OCI-M2 (cell line): Measurements from ENCODE around the gene MACC1.
"Not testable (repeated sequence)": the region's sequence is repeated elsewhere in the genome, so short reads cannot be mapped to it uniquely, and the experiment has no call there.

ENCODE experiments used
- DNase-seq: peaks from one replicate; lab custom pipeline; 2025; ENCODE audit not compliant: unreplicated experiment; lab: John Stamatoyannopoulos, UW

Gene MACC1

GRCh38 chr7:20132585-20132984 is 84.6 kb downstream of the MACC1 start:
- no peak for DNase-seq

GRCh38 chr7:20131776-20132175 is 85.4 kb downstream of the MACC1 start:
- DNase-seq = no peak

DNA sequence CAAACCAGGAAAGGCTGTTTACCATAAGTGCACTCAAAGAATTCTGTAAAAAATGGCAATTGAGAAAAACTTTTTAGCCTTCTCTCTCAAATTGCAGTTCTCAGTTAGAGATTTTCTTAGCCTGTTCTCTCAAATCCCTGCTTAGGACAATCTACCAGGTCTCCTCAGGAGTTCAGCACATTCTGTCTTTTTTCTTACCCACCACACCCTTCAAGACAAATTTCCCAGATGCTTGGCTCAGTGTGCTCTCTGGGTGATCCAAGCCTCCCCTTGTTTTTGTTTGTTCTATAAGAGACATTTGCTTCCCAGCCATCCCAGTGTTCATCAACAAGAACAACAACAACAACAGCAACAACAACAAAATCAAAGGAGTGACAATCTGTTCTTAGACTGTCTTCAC is 87.3 kb downstream of the MACC1 start:
- DNase-seq = no peak

DNA sequence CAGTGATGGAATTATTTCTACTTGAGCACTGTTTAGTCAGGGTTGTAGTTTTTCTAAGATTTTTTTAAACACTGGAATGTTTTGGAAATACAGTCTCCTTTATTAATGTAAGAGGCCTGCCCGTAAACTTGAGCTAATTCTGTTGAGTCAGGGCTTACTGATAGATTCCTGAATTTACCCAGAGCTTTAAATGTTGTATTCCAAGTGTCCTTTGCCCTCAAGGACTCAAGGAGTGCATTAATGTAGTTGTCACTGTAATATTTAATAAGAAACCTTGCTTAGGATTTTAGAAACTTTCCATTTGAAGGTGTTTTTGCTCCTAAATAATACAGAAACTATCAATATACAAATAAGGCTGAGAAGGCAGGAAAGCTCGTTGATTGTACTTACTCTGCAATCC is 89.2 kb downstream of the MACC1 start:
- no peak for DNase-seq

DNA sequence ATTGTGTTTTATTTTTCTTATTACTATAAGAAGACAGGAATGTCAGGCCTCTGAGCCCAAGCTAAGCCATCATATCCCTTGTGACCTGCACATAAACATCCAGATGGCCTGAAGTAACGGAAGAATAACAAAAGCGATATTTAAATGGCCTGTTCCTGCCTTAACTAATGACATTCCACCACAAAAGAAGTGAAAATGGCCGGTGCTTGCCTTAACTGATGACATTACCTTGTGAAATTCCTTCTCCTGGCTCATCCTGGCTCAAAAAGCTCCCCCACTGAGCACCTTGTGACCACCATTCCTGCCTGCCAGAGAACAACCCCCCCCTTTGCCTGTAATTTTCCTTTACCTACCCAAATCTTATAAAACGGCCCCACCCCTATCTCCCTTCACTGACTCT is 91.1 kb downstream of the MACC1 start:
- not testable (repeated sequence) for DNase-seq

DNA sequence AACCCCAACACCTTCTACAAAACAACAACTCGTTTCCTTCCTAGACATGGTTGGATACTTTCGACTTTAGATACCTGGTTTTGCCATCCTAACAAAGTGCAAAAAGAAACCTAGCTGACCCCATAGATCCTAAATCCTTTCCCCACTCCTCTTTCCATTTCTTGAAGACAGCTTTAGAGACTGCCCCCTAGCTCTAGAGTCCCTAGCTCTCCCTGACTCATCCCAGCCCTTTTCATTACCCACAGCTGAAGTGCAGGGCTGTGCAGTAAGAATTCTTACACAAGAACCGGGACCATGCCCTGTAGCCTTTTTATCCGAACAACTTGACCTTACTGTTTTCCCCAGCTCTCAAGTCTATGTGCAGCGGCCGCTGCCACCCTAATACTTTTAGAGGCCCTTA is 93.1 kb downstream of the MACC1 start:
- not testable (repeated sequence) for DNase-seq

DNA sequence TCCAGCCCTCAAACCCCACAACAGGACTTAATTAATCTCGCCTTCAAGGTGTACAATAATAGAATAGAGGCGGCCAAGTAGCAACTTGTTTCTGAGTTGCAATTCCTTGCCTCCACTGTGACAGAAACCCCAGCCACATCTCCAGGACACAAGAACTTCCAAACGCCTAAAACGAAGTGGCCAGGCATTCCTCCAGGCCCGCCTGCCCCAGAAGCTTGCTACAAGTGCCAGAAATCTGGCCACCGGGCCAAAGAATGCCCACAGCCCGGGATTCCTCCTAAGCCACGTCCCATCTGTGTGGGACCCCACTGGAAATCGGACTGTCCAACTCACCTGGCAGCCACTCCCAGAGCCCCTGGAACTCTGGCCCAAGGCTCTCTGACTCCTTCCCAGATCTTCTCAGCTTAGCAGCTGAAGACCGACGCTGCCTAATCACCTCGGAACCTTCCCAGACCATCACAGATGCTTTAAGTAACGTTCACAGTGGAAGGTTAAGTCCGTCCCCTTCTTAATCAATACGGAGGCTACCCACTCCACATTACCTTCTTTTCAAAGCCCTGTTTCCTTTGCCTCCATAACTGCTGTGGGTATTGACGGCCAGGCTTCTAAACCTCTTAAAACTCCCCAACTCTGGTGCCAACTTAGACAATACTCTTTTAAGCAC is 94.4 kb downstream of the MACC1 start:
- not testable (repeated sequence) for DNase-seq

DNA sequence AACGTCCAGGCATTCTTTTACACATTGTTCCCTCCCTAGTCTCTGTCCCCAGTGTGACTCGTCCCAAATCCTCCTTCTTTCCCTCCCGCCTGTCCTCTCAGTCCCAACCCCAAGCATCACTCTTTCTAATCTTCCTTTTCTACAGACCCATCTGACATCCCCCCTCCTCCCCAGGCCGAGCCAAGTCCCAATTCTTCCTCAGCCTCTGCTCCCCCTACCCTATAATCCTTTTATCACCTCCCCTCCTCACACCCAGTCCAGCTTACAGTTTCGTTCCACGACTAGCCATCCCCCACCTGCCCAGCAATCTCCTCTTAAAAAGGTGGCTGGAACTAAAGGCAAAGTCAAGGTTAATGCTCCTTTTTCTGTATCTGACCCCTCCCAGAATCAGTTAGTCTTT is 95.1 kb downstream of the MACC1 start:
- DNase-seq = no peak

- DNase-seq = no peak
Observed at GRCh38 chr7:20121404-20121803, 95.8 kb downstream of the MACC1 start.

GRCh38 chr7:20120611-20121168 is 96.5 kb downstream of the MACC1 start:
- not testable (repeated sequence) for DNase-seq

DNA sequence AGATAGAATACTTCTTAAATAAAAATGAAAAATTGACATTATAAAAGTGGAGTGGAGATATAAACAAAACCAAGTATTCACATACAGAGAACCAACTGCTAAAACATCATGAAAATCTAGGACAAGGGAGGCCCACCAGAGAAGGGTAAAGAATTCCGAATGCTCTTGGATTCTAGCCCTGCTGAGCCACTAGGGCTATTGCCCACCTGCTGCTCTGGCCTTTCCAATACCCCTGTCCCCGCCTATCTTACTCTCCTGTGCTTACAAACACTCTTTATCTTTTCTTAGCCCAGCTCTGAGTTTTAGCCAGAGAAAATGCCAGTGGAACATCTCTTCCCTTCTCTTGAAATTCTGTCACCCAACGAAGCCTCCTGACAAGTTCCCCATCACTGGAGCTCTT is 100.3 kb downstream of the MACC1 start:
- no peak for DNase-seq

DNA sequence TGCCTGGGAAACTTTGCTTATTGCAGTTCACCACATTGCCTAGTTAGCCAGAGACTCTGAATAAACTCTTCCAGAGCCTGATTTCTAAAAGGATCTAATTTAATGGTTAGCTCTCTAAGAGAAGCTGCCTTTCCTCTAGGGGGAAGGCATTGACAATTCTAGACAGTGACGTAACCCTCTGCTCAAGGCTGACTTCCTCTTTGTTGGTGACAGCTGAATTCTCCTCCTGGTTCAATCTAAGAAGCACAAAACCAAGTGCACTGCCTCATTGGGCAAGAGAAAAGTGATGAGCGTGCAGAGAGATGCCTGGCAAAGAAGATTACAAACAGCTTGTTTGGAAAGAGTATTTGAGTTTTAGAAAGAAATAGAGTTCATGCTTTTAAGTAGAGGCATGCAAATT is 102.7 kb downstream of the MACC1 start:
- DNase-seq = no peak

DNA sequence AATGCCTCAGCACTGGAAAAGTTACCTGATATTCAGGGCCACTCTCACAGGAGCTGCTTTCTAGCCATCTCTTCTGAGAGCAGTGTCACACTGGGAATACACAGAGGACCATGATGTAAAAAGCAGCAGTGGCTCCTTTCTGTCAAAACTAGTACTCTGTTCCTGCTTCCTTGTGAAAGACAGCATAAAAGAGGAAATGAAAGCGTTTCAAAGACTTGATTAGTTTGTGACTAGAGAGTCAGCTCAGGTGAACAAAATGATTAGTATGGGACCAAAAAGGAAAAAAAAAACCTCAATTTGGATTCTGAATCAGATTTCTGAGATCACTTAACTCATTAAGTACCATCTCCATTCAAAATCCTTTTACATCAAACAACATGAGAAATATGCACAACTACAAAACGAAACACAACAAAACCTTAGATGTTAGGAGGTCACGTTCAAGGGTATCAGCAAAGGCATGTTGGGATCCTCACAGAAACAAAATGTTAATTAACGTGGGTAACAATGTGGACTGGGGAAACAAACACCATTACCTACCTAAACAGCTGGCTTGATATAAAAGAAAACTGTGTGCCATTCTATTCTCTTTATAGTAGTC is 103.7 kb downstream of the MACC1 start:
- no peak for DNase-seq

DNA sequence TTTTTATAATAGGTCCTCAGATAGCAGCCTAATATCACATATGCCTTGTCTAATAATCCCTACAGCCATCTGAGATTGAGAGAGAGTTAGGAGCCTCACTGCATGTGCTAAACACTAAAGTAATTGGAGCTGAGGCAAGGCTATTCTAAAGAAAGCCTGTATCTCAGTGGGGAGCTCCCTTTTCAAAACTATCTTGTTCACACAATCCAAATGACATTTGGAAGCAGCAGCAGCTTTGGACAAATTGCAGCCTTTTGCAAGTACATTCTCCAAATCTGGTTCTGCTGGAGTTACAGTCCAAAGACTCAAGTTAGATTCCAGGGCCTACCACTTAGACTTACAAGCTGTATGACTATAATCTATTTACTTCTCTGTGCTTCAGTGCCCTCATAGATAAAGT is 104.5 kb downstream of the MACC1 start:
- no peak for DNase-seq

DNA sequence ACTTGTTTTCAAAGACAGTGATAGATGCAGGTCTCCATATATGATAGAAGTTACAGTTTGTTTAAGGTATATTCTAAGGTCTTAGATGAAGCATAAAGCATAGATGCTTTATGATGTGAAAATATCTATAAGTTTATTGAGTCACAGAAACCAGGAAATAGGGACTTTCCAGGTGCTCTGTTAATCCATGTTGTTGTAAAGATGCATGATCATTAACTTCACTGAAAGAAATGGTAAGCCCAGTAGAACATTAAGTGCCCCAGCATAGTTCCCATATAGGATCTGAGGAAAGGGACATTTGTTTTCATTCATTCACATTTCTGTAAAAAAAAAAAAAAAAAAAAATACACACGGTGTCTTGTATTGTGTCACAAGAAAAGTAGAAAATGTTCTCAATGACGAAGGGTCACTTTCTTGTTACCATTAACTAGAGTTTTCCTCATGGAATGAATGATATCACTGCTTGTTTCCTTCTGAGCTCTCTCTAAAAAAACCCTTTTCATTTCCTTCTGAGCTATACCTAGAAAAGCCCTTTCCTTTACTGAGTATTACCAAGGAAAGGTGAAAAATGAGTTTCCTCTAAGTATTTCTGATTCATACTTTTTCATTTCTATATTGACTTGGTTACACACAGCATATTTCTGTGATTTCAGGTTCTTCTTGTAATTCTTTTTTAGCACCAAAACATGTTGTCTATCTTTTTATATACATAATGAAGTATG is 105.2 kb downstream of the MACC1 start:
- no peak for DNase-seq

DNA sequence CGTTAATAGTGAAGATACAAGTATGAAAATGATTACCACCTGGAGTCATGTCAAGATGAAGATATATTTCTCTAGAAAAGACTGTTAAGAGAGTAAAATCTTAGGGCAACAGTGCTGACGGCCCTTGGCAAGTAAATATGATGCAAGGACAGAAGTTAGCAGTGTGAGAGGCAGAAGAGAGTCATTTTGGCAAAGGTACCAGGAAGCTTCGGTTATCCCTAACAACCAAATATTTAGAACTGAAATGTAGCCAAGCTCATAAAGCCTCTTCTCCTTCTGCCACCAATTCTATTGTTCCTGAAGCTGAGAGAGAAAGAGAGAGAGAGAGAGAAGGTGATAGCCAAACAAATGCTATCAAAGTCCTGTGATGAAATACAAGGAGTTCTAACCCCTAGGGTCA is 109.6 kb downstream of the MACC1 start:
- DNase-seq = no peak

GRCh38 chr7:20104696-20105095 is 112.5 kb downstream of the MACC1 start:
- no peak for DNase-seq

DNA sequence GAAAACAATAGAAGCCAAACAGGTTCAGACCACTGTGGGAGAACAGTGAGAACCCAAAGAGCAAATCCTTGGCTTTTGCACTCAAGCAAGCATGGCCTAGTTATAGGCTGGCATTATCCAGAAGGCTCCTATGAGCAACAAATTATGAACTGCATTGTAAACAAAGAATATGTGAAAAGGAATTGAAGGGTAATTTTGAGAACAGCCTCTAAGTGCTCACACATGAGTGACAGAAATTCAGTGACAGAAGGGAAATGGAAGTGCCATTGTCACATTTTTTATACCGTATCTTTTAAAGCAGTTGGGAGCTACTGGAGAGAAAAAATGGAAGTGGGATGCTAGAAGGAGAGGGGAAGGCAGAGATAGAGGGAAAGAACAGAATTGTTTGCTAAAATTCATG is 114.2 kb downstream of the MACC1 start:
- no peak for DNase-seq

DNA sequence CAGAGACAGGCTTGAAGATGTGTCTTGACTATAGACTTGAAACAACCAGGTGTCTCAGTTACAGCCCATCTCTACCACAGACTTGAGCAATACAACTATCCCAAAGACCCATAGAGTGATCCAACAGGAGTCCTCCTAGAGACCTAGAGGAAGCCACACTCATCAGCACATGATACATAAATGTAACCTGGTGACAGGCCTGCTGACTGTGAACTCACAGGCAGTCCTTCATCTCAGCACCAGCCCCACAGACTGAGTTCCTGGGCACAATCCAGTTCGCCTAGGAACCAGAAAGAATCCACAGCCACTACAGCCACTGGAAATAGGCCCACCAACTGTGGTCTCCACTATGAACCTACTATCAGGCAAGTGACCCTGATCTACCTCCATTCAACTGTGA is 121.3 kb downstream of the MACC1 start:
- DNase-seq = no peak

DNA sequence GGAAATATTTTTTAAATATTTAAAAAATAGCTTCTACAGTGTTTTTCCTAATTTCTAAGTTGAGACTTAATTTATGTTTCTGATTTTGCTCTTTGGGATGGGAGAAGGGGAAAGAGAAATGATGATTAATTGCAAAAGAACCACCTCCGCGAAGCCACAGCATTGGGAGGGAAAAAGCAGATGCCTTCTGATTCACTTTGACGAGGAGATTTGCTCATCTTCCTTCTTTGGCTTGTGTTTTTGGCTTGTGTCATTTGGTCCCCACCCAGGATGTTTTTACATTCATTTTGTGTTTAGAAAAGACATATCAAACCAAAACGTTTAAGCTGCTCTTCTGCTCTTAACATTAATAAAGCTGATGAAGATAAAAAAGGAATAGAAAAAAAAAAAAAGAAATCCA is 121.7 kb downstream of the MACC1 start:
- no peak for DNase-seq

DNA sequence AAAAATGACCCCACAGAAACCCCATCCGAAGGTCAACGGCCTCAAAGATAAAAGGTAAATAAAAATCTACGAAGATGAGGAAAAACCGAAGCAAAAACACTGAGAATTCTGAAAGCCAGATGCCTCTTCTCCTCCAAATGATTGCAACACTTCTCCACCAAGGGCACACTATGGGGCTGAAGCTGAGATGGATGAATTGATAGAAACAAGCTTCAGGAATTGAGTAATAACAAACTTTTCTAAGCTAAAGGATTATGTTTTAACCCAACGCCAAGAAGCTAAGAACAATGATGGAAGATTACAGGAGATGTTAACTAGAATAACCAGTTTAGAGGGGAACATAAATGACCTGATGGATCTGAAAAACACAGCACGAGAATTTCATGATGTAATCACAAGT is 127.8 kb downstream of the MACC1 start:
- DNase-seq = no peak

DNA sequence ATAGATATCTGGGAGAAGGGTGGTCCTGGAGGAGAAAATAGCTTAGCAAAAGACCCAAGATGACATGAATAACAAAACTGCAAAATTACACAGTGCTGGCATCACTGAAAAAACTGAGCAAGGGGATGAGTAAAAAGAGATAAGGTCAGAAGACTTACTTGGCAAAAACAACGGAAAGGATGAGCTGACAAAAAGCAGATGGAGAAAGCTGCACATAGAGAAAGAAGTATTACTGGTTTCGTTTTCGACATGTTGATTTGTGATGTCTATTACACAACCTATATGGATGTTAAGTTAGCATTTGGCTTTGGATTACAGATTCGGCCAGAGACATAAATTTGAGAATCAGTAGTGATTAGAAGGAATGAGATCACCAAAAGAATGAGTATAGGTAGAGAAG is 132.1 kb downstream of the MACC1 start:
- no peak for DNase-seq
